ENCODE results near the gene ZNF385C.

ZNF385C gene

DNA sequence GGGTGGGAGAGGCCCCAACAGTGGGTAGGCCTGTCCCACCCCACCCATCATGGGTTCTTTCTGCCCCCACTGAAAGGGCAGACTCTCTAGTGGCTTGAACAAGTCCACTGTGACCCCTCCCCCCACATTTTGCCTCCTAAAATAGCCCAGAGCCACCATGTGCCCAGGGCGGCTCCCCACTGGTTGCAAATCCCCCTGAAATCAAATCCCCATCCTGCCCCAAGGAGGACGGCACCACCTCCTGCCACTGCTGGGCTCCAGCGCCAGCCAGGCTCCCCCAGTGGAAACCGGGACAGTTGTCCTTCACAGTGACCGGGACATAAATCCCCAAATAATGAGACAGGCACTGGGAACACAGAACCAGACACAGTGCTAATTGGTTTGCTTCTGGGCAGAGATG lies 20.5 kb downstream of the ZNF385C start:
- DNase-seq (ENCODE audit: low read depth), result no peak

DNA sequence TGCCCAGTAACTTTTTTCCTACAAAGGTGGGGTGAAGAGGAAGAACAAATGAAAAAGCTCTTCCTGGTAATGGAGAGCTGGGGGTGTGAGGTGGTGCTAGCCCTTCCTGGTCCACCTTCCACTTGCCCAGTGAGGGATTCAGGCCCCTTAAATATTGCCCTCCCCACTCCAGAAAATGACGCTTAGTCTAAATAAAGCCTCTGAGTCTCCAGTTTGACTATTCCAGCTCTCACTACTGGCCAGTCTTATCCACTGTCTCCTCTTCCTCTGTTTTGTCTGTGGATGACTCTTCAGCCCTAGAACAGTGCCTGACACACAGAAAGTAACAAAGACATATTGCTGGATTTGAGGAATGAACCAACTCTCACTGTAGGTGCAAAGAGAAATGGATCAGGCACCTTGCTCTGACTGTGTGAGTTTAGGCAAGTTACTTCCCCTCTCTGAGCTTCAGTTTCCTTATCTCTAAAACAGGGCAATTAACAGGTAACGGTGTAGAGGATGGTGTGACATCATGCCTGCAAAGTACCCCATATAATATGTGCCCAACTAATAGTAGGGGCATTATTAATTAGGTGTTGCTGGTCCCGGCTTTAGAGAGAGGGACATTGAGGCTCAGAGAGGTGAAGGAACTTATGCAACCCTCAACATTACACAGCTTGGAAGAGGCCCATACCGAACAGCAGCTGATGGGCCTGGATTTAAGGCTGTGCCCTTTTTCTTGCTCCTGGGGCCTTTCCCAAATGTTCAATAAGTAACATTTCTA lies 21.3 kb downstream of the ZNF385C start:
- DNase-seq (ENCODE audit: low read depth), result no peak

DNA sequence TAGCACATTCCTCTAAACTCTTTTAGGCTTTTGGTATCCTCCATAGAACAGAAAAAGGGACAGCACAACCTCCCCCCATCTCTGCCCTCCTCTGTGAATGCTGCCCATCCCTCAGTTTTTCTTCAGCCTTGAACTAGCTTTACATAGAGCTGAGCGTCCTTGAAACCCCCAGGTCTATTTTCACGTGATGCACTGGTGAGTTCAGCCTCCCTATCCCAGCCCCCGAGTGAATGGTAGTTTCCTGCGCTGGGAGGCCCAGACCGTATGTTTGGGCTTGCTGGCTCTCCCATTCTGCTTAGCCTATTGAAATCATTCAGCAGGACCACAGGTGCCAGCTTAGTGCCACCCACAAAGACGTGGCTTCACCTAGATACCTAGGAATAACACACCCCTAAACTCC lies 22.5 kb downstream of the ZNF385C start:
- no peak for DNase-seq (ENCODE audit: low read depth)

DNA sequence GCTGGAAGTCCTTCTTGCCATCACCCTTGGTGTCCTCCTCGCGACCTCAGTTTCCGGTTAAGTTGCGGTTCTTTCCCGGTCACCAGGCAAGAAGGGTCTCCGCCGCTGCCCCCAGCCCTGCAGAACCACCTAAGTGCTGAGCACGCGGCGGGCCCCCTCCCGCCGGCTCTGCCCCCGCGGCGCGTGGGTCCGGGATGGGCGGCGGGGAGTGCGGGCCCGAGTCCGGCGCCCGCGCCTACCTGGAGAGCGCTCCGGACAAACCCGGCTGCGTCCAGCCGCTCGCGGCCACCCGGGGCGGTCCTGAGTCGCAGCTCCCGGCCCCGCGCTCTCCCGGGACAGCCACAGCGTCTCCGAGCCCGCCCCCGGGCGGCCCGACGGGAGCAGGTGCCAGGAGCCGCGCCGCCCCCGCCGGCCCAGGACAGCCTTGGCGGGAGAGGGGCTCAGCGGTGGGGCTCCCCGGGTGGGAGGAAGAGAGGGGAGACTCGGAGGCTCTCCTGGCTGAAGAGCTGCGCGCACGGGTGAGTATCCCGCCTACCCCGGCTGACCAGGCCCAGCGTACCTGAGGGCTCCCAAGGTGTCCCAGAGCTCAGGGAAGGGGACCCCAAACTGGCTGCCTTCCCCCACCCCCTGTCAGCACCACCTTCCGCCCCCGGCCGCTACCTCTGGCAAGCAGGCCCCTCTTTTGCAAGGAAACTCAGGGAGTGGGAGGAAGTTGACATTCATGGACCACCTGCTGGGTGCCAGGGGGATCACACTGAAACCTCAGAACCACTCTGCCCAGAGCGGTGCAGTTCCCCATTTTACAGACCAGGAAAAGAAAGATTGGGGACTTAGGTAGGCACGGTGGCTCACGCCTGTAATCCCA lies 25.7 kb downstream of the ZNF385C start:
- no peak for DNase-seq (ENCODE audit: low read depth)

DNA sequence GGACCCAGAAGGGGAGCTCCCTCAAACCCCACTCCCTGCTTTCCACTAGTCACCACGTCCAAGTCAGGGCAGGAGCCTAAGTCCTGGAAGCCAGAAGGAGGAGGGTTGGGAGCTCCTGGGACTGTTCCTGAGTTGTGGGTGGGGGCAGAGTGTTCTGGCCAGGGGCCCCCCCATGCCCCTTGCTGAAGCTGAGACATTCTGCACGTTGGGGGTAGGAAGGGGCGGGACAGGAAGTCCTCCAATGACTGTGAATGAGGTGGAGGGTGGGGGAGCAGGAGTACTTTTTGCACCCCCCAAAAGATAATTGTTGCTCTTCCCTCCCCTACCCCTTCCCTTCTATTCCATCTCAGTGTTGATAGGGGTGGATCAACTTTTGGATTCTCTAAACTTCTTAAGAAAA lies 26.5 kb downstream of the ZNF385C start:
- no peak for DNase-seq (ENCODE audit: low read depth)

DNA sequence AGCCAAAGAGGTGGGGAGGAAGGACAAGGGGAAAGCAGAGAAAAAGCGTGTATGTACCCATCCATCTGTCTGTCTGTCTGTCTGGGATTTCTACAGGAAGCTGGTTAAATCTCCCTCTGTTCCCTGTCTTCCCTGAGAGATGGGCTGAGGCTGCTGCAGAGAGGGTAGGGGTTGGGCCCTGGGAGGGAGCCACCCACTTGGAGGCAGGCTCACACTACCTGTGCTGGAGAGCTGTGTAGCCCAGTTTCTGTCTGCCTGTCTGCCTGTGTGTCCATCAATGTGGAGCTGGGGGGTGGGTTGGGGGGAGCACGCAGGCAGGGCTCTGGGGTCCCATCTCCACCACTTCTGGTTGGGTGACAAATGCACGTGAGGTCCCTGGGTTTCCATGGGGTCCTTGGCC lies 29.3 kb downstream of the ZNF385C start:
- DNase-seq (ENCODE audit: low read depth), result no peak

DNA sequence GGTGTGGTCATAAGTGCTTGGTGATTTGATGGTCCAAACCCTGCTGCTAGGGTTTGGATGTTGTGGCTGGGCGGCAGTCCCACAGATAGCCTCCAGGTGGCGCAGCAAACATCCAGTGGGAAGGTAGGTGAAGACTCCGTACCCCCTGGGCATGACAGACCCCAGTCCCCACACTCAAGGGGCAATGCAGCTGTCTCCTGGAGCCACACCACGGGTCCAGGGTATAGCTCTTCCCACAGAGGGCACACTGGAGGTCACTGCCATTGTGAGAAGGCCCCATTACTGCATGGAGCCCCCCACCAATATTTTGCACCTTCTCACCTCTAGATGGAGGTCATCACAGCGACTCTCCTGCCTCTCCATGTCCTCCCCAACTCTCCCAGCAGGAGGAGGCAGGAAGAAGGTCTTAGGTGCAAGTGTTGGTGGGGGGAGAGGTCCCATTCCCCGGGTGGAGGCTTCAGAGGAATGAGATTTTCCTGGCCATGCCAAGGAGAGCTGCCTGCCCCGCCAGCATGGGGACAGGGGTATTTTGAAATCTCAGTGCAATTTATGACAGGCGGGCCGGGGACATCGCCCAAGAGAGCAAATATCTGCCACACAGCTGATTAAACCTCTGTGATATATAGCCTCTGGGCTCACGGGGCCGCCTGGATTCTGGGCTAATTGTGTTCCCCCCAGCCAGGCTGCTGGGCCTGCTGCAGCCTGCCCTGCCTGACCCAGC lies 30.7 kb downstream of the ZNF385C start:
- peak; percentile 56 for DNase-seq (ENCODE audit: low read depth)

DNA sequence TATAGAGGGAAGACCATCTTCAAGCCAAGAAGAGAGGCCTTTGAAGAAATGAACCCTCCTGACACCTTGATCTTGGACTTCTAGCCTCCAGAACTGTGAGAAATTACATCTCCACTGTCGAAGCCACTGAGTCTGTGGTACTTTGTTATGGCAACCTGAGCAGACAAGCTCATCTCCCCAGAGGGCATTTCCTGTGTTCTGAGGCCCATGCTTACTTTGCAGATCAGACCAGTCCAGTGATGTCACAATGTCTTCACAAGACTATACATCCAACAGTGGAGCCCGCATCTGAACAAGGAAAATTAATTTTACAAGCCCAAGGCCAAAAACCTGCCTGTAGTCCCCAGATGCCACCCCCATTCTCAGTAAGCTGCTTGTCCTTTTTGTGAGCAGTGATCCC lies 33.1 kb downstream of the ZNF385C start:
- no peak for DNase-seq (ENCODE audit: low read depth)

DNA sequence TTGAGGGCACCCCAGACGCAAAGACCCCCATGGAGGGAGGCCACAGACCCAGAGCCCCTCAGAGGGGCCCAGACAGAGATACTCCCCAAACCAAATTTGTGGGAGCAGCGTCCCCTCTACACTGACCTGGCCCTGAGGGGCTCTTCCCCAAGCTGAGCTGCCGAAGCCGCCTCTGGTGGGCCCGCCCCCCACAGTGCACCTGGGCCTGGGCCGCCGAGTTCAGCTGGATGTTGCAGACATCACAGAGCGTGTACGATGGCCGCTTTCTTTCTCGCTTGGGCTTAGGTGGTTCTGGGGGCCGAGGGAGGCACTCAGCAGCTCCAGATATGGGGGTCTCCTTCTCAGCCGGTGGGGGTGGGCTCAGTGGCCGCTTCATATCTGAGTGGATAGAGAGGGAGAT lies 35.6 kb downstream of the ZNF385C start:
- DNase-seq (ENCODE audit: low read depth), result no peak

DNA sequence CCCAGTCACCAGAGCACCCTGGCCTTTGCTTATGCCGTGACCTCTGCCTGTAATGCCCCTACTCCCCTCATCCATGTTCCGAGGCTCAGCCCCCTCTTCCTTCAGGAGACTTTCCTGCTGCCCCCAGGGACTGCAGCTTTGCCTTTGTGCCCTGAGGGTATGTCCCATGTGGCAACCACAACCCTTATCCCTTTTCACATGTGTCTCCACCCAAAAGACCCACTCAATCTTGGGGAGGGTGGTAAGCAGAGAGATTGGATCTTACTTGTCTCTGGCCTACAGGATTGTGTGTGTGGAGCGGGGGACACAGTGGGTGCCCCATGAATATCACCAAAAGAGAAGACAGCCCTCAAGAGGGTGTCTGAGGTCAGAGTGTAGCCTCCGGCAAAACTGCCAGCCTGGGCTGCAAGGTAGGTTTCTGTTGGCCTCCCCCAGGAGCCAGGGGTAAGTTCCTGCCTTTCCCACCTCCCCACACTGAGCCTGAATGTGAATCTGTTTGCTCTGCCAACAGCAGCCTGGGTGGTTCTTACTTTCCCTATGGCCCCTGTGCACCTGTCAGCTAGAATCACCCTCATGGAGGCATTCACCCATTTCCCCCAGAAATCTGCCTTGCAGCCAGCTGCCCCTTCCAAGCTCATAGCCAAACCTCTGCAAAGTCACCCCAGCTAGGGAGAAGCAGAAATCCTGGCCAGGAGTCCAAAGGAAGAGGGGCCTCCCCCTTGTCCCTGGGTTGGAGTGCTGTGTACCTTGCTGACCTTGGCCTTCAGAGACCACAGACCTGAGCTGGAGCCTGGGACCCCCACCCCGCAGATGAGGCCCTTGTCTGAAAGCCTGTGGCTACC lies 36.4 kb downstream of the ZNF385C start:
- DNase-seq (ENCODE audit: low read depth), result no peak

DNA sequence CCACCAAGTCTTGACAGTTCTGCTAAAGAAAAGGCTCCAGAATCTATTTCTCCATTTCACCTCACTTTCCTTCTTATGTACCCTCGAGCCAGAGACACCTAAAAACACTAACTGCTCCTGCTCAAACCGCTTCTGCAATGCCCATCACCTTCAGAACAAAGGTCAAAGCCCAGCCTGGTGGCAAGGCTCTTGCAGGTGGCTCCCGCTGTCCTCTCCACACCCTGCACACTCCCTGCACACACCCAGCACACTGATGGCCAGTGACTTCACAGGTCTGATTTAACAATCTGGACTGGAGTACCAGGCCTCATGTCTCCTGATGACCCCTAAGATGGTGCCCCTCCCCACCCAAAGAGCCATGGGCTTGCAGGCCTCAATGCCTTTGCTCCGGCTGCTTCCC lies 38.0 kb downstream of the ZNF385C start:
- no peak for DNase-seq (ENCODE audit: low read depth)

DNA sequence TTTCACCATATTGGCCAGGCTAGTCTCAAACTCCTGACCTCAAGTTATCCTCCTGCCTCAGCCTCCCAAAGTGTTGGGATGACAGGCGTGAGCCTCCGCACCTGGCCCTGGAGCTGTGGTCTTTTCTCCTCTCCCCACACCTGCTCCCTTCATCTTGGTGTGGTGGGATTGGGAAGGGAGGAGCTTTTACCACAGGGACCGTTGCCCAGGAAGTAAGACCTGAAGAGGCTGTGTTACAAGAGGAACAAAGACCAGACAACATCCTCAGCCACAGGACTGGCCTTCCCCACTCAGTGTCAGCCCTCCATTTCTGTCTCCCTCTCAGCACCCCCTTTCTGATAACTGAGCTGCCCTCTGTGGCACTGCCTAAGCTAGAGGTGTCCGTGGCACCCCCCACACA lies 38.5 kb downstream of the ZNF385C start:
- DNase-seq (ENCODE audit: low read depth), result no peak

DNA sequence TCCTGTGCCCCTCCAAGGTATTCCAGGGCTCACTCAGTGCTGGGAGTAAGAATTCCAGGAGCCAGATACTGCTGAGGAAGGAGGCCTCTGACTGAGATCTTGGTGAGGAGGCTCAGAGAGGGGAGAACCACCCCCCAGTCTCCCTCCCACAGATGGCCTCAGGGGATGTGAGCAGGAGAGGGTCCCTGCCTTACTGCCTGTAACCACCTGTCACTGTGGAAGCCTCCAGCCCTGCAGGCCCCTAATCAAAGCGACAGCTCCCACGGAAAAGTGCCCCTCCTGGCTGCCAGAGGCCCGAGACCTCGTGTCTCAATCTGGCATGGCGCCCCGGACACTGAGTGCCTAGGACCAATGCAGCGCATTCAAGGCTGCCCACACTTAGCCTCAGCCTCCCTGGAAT lies 40.2 kb downstream of the ZNF385C start:
- DNase-seq (ENCODE audit: low read depth), result no peak

DNA sequence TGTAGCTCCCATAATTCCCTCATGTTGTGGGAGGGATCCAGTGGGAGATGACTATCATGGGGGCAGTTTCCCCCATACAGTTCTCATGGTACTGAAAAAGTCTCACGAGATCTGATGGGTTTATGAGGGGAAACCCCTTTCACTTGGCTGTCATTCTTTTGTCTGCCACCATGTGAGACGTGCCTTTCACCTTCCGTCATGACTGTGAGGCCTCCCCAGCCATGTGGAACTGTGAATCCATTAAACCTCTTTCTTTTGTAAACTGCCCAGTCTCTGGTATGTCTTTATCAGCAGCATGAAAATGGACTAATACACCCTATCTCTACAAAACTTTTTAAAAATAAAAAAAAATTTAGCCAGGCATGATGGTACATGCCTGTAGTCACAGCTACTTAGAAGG lies 41.6 kb downstream of the ZNF385C start:
- DNase-seq (ENCODE audit: low read depth), result no peak

DNA sequence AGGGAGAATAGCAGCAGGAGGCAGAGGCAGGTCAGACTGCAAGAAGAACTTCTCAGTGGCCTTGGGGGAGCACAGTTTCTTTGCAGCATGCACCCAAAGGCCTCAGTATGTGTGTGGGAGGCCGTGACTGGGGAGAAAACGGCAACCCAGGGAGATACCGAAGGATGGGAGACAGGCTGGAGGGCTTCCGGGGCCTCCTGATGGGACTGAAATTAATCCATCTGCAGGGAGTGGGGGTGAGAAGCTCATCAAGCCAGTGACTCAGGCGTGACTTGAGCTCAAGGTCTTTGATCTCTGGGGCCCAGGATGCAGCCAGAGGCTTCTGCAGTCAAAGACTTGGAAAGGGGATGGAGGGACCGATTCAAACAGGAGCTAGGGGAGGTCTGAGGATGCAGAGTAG lies 42.8 kb downstream of the ZNF385C start:
- no peak for DNase-seq (ENCODE audit: low read depth)

DNA sequence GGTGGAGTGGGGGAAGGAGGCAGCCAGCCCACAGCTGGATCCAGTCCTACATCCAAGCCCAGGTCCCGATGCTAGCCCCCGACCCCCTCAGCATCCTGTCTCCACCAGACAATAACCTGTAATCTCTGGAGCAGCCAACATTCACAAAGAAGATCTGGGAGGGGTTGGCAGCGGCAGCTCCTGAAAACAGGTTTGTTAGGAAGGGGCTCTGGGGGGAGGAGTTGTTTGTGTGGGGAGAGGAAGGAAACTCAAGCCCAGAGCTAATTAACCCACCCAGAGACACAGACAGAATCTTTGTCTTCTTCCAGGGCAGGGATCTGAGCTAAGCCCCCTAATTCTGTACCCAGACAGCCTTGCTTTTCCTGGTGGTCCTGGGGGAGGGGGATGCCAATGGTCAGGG lies 43.2 kb downstream of the ZNF385C start:
- DNase-seq (ENCODE audit: low read depth), result no peak

DNA sequence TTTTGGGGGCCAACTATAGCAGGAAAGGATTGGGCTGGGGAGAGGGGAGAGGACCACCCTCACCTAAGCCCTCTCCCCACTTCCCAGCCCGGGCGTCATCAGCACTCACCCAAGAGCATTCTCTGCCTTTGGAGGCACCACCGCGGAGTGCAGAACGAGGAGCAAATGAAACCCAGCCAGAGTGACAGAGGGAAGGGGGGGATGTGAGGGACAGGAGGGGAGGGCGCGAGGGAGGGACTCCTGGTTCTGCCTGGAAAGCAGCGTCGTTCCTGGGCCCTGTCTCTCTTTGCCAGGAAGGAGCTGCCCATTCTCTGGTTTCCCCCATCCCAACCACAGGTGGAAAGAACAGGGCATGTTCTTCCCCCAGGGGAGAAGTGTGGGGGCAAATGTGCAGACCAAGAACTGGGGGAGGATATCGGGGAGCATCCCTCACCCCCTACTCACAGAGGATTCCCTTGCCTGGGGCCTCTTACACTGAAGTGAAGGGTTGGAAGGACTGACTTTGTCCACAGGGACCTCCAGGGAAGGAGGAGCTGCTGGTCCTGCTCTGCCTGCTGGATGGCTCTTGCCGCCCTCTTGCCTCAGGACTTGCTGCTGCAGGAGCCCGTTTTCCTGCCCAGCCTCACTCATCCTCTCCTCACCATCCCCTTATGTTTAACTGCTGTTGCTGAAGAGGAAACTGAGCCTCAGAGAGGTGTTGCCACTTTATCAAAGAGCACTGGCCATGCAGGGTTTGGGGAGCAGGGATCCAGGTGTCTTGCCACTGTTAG lies 44.4 kb downstream of the ZNF385C start:
- no peak for DNase-seq (ENCODE audit: low read depth)

DNA sequence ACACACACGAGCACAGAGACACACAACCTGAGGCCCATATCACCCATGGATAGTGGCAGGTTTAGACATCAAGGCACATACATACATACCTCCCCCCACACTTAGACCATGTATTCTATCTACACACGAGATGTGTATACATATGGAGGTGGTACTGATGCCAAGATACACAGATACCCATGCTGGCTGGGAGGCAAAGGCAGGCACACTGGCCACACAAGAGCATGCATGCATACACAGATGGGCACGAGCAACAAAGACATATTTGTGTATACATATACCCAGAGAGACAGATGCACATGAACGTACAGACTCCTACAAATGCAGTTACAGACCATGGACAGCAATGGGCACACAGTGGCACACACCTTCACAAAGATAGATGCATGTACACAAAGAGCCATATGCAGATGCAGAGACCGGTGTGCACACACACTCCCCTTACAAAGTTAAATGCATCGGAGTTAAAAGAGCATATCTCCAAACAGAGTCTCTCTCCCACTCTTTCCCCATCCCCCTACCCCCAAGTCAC lies 45.9 kb downstream of the ZNF385C start:
- DNase-seq (ENCODE audit: low read depth), result no peak

DNA sequence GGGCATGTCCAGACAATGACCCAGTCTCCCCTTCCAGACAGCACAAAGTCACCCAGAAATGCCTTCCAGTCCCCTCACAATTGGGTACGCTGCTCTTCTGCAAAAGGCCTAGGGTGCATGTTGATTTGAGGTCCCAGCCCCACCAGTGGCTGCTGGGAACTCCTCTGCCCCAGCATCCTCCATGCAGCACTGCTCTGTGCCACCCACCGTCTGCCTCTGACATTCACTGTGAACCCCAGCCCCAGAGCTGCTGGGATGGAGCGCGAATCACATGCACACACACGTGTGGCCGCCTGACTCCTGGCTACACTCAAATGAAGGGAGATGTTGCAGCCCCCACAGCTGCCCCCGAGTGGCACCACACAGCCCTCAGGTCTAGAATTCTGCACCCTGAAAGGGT lies 46.6 kb downstream of the ZNF385C start:
- DNase-seq (ENCODE audit: low read depth), result no peak

DNA sequence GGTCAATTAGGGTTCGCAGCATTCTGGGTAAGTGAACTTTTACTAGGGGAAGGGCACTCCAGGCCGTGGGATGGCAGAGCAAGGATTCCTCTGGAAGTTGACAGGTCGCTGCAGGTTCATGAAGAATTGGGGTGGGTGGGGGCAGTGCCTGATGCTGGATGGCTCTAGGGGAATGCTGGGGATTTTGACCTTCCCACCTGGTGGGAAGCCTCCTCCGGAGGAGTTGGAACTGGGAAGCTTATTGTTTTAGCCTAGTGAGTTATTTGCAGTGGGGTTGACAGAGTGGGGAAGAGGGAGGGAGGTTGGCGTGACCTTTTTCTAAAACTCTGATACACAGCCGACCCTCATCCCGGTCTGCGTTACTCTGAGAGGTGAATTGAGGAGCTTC lies 47.3 kb downstream of the ZNF385C start:
- DNase-seq (ENCODE audit: low read depth), result no peak
